ENCODE results near the gene EXOC4.

The EXOC4 gene

DNA sequence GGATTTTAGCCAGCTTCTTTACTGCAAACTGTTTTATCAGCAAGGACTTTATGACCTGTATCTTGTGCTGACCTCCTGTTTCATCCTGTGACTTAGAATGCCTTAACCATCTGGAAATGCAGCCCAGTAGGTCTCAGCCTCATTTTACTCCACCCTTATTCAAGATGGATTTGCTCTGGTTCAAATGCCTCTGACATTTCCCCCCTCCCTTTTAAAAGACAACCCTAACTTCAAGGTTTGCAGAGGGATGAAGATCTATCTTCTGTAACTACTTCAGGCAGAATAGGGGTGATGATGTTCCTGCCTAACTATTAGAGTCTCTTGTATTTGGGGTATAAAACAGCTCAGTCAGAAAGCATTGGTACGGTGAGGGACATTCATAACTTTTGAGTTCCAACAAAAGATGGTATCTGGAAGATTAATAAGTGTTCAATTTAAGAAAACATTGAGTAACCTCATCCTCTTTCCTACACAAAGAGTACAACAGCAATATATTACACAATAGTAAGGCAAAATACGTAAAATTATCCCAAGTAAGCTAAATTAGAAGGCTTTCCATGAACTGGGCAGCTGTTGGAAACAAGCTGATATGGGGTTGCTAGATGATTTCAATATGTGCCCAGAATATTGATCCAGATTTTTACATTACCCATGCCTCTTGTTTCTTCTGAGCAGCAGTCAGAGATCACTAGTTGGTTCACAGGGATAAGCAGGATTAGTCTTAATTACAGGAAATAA lies 834.3 kb downstream of the EXOC4 start:
- H3K9me3 ChIP-seq: peaks cover 0 to 9% (median 7%) of the 10 kb centered on the region in 3 donors
- no peaks in the 10 kb centered on the region for H3K27me3 ChIP-seq
- H3K4me3 ChIP-seq: no peak overlapping the region
- TF ChIP-seq CTCF (IDR thresholded peaks at IDR 0.05): no peak
- DNase-seq: no peak
- no peaks in the 10 kb centered on the region for H3K4me1 ChIP-seq
- H3K27ac ChIP-seq: no peak overlapping the region
- no peaks in the 10 kb centered on the region for H3K36me3 ChIP-seq
- intact Hi-C loops (cut with DNase I; ENCODE audit: low total_unique reads): no loop called here

- Histone ChIP-seq H3K9me3 (peaks cover 0 to 13% (median 7%) of the 10 kb centered on the region in 3 donors), H3K36me3 (no peaks in the 10 kb centered on the region), H3K4me1 (no peaks in the 10 kb centered on the region), H3K4me3 (no peak overlapping the region), H3K27me3 (no peaks in the 10 kb centered on the region), H3K27ac (no peak overlapping the region)
- intact Hi-C loops (cut with DNase I; ENCODE audit: low total_unique reads): no loop called here
- no peak for TF ChIP-seq CTCF (IDR thresholded peaks at IDR 0.05)
- DNase-seq: no peak
Observed at GRCh38 chr7:134088199-134088598, 835.3 kb downstream of the EXOC4 start.

DNA sequence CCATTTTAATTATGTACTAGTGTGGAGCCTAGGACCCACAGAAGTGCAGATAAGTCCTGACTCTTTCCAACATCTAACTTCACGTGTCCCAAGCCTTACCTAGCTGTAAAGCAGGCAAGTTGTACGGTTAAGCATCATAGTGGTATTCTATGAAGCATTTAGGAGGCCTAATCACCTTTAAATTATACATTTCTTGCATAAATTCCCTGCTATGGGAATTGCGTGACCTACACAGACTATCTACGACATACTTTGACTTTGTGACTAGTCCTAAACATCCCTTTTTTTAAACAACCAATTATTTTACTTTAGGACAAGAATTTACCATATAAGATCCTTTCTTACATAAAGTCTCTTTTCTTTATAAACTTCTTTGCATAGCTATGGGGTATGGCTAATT lies 836.6 kb downstream of the EXOC4 start:
- TF ChIP-seq CTCF (IDR thresholded peaks at IDR 0.05): no peak
- Histone ChIP-seq H3K36me3 (no peaks in the 10 kb centered on the region), H3K27ac (no peak overlapping the region), H3K9me3 (peaks cover 0 to 13% (median 7%) of the 10 kb centered on the region in 3 donors), H3K27me3 (no peaks in the 10 kb centered on the region), H3K4me3 (no peak overlapping the region), H3K4me1 (no peaks in the 10 kb centered on the region)
- no peak for DNase-seq
- intact Hi-C loops (cut with DNase I; ENCODE audit: low total_unique reads): no loop called here

GRCh38 chr7:134098072-134098471 lies 845.2 kb downstream of the EXOC4 start:
- Histone ChIP-seq H3K4me3 (no peak overlapping the region), H3K9me3 (peaks cover 0 to 5% (median 0%) of the 10 kb centered on the region in 3 donors), H3K27ac (no peak overlapping the region), H3K4me1 (no peaks in the 10 kb centered on the region), H3K36me3 (no peaks in the 10 kb centered on the region), H3K27me3 (no peaks in the 10 kb centered on the region)
- intact Hi-C loops (cut with DNase I; ENCODE audit: low total_unique reads): loop anchor here (2.0 kb wide), 1 partner anchor 17 kb away; no protein-coding TSS in a partner anchor
- DNase-seq: no peak
- TF ChIP-seq CTCF (IDR thresholded peaks at IDR 0.05): no peak

GRCh38 chr7:134101716-134102115 lies 848.8 kb downstream of the EXOC4 start:
- TF ChIP-seq CTCF (IDR thresholded peaks at IDR 0.05): no peak
- Histone ChIP-seq H3K4me3 (no peak overlapping the region), H3K27me3 (no peaks in the 10 kb centered on the region), H3K9me3 (no peaks in the 10 kb centered on the region), H3K4me1 (no peaks in the 10 kb centered on the region), H3K36me3 (no peaks in the 10 kb centered on the region), H3K27ac (no peak overlapping the region)
- no peak for DNase-seq
- intact Hi-C loops (cut with DNase I; ENCODE audit: low total_unique reads): no loop called here
